NB4 (cell line): ENCODE results near the gene NFIA.

Experiments used
- CTCF ChIP-seq: IDR thresholded peaks from one replicate; pipeline ENCODE4 v1.5.1; 2012; ENCODE audit warnings: low read depth, low read length
- POLR2A ChIP-seq: IDR thresholded peaks from 2 replicates; pipeline ENCODE4 v1.6.1; 2011; ENCODE audit warnings: mild to moderate bottlenecking; ENCODE audit not compliant: insufficient read length; ENCODE audit errors: extremely low read depth

- TF ChIP-seq CTCF (no peak), POLR2A (no peak)
Observed at GRCh38 chr1:61278966-61279365, 196.6 kb downstream of the NFIA start.
